Activated naive CD8-positive, alpha-beta T cell treated with anti-CD3 and anti-CD28 coated beads, Interleukin-2, amount 10 ng/mL, durations not matched to agents 7 days and 5 days (primary cell): ENCODE results near the gene PLCB3. TPM values are rescaled to one million over a fixed set of nuclear protein-coding genes. Genes with fewer than 3 reads are reported as not detected.
"Not testable (repeated sequence)": the region's sequence is repeated elsewhere in the genome, so short reads cannot be mapped to it uniquely, and the experiment has no call there.

Experiments
- ATAC-seq: fragments of 150-1000 bp; cut with Tn5 transposase; one replicate; pipeline ENCODE4 v1.10.0; 2021; ENCODE audit warnings: low read depth, moderate library complexity
- POLR2A ChIA-PET: fragments of 350-600 bp; sonication (Branson Sonifier 250); formaldehyde crosslinking; loops from one replicate; lab custom pipeline; 2021; ENCODE audit warnings: antibody characterized with exemption; lab: Charles Lee
- DNase-seq: peaks from one replicate; pipeline ENCODE4 v3.0.0; 2021
- H3K27ac Mint-ChIP-seq: one replicate; pipeline ENCODE4 v1.8.0; 2022; ENCODE audit warnings: mild to moderate bottlenecking, mixed read lengths
- H3K27me3 Mint-ChIP-seq: one replicate; pipeline ENCODE4 v1.8.0; 2022; ENCODE audit warnings: mild to moderate bottlenecking, moderate library complexity, mixed read lengths
- H3K36me3 Mint-ChIP-seq: one replicate; pipeline ENCODE4 v1.8.0; 2021; ENCODE audit warnings: mild to moderate bottlenecking, mixed read lengths
- H3K4me1 Mint-ChIP-seq: one replicate; pipeline ENCODE4 v1.8.0; 2021; ENCODE audit warnings: mixed read lengths
- H3K4me3 Mint-ChIP-seq: one replicate; pipeline ENCODE4 v1.8.0; 2022; ENCODE audit warnings: mild to moderate bottlenecking, moderate library complexity, mixed read lengths
- H3K9me3 Mint-ChIP-seq: one replicate; pipeline ENCODE4 v1.8.0; 2021; ENCODE audit warnings: mixed read lengths
- total RNA-seq, 2 experiments: library from RNA; stranded (reverse); gene quantifications; one replicate each; pipeline ENCODE4 v1.2.3, GENCODE V29; 2021

Gene PLCB3
- total RNA-seq, 2 experiments from 2014 or later = 18.6 to 18.9 TPM

- ATAC-seq (peak; percentile 66), DNase-seq (no peak)
- H3K4me1 Mint-ChIP-seq = peaks cover 24% of the 10 kb centered on the region
- peak overlapping the region; percentile 98 for H3K27ac Mint-ChIP-seq
- peaks cover 18% of the 10 kb centered on the region for H3K36me3 Mint-ChIP-seq
- POLR2A ChIA-PET = interaction anchor here (0.7 to 7.1 kb wide), 15 partner anchors 9 to 117 kb away, joined by 3 to 106 read pairs (median 5); partner anchors contain the start of genes BAD, DNAJC4, ESRRA and FERMT3
- H3K27me3 Mint-ChIP-seq = no peaks in the 10 kb centered on the region
- H3K4me3 Mint-ChIP-seq = peak overlapping the region; percentile 96
- no peaks in the 10 kb centered on the region for H3K9me3 Mint-ChIP-seq
Observed at GRCh38 chr11:64241491-64242374, 9.6 kb upstream of the PLCB3 start.

DNA sequence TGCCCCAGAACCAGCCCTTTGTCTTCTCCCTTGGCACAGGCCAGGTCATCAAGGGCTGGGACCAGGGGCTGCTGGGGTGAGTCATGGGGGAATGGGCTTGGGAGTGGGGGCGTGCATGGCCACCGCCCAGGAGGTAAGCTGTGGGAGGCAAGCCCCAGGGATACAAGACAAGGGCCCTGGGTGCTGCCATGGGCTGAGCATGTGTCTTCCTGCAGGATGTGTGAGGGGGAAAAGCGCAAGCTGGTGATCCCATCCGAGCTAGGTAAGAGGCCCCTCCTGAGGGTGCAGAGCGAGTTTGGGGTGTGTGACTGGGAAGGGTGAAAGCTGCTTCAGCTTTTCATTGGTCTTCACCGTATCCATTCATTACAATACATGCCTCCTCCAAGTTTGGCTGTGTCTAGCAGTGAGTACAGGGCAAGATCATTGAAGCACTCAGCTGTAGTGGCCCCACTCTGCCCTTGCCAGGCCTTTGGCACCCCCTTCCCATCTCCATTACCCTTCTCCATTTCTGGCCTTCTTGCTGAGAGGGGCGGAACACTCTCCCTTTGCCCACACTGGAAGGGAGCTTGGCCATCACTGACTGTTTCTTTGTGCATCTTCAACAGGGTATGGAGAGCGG lies 8.0 kb upstream of the PLCB3 start:
- DNase-seq = no peak
- peak overlapping the region; percentile 96 for H3K4me3 Mint-ChIP-seq
- peaks cover 27% of the 10 kb centered on the region for H3K4me1 Mint-ChIP-seq
- H3K27me3 Mint-ChIP-seq = no peaks in the 10 kb centered on the region
- peak overlapping the region; percentile 81 for H3K27ac Mint-ChIP-seq
- no peaks in the 10 kb centered on the region for H3K9me3 Mint-ChIP-seq
- no peak for ATAC-seq
- peaks cover 12% of the 10 kb centered on the region for H3K36me3 Mint-ChIP-seq
- POLR2A ChIA-PET = interaction anchor here (0.6 to 7.1 kb wide), 8 partner anchors 11 to 61 kb away, joined by 3 to 106 read pairs (median 11); partner anchors contain the start of genes ESRRA, FERMT3, NUDT22 and TRPT1

GRCh38 chr11:64244107-64244506 lies 7.2 kb upstream of the PLCB3 start:
- H3K36me3 Mint-ChIP-seq = peaks cover 8% of the 10 kb centered on the region
- H3K9me3 Mint-ChIP-seq = no peaks in the 10 kb centered on the region
- ATAC-seq (no peak), DNase-seq (no peak)
- peaks cover 27% of the 10 kb centered on the region for H3K4me1 Mint-ChIP-seq
- peak overlapping the region; percentile 34 for H3K27ac Mint-ChIP-seq
- POLR2A ChIA-PET = interaction anchor here (0.6 to 7.1 kb wide), 8 partner anchors 11 to 60 kb away, joined by 3 to 106 read pairs (median 14); partner anchors contain the start of genes BAD, ESRRA, FERMT3 and GPR137
- no peaks in the 10 kb centered on the region for H3K27me3 Mint-ChIP-seq
- H3K4me3 Mint-ChIP-seq = peak overlapping the region; percentile 5

DNA sequence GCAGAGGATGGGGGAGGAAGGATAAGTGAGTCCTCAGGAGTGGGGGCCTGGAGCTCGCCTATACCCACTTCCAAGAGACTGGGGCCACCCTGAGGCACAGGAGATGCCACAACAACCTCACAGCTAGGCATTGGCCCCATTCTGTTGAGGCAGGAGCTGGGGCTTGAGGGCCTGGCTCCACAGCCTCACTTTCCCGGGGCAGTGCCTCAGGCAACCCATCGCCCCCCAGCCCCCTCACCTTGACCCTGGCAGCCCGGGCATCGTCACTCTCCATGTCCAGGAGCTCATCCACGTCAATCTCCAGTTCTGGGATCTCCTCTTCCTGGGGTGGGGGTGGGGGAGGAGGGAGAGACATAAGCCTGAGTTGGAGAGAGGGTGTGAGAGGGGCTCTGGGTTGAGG lies 6.4 kb upstream of the PLCB3 start:
- Mint-ChIP-seq H3K36me3 (peaks cover 7% of the 10 kb centered on the region), H3K4me1 (peaks cover 22% of the 10 kb centered on the region), H3K27ac (peak overlapping the region; percentile 90), H3K4me3 (peak overlapping the region; percentile 93), H3K27me3 (peaks cover under 1% of the 10 kb centered on the region), H3K9me3 (no peaks in the 10 kb centered on the region)
- DNase-seq = no peak
- ATAC-seq = no peak
- POLR2A ChIA-PET = interaction anchor here (0.6 to 7.1 kb wide), 15 partner anchors 10 to 1404 kb away, joined by 3 to 106 read pairs (median 11); partner anchors contain the start of genes BAD, CCDC88B, DNAJC4 and ESRRA

GRCh38 chr11:64245401-64245796 lies 5.9 kb upstream of the PLCB3 start:
- Mint-ChIP-seq H3K27ac (peak overlapping the region; percentile 90), H3K4me3 (peak overlapping the region; percentile 93), H3K4me1 (peaks cover 18% of the 10 kb centered on the region), H3K9me3 (no peaks in the 10 kb centered on the region), H3K27me3 (peaks cover 2% of the 10 kb centered on the region), H3K36me3 (peaks cover 5% of the 10 kb centered on the region)
- POLR2A ChIA-PET = interaction anchor here (0.7 to 7.1 kb wide), 14 partner anchors 9 to 1404 kb away, joined by 3 to 106 read pairs (median 11); partner anchors contain the start of genes BAD, CCDC88B, DNAJC4 and ESRRA
- DNase-seq = no peak
- ATAC-seq = no peak

DNA sequence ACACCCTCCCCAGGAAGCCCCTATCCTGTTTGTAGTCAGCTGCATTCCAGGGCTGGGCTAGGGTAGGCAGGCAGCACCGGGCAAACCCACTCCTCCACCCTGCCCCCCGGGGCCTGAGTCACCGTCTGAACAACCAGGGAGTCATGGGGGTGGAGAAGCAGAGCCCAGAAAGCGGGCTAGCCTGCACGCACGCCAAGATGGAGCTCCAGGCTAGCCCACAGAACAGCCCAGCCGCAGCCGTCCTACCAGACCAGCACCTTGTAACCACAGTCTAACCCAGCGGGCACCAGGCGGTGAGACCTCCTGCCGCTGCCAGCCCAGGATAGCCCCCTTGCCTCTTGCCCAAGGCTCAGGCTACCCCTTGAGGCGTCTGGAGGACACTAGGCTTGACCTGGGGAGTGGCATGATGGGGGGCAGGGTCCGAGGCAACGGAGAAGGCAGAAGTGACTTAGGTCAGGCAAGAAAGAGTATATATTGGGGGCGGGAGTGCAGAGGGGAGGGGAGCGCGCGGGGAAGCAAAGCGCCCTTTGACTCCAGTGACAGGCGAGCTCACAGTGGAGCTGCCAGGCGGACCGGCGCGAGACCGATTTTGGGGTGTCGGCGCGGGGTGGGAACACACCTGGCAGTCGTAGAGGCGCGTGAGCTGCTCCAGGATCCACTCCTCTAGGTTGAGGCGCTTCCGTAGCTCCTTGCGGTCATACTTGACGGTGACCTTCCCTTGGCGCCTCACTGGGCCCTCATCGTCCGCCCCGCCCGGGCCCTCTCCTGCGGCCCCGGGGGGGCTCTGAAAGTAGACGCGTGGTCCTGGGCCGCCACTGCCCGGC lies 5.3 kb upstream of the PLCB3 start:
- H3K9me3 Mint-ChIP-seq = no peaks in the 10 kb centered on the region
- H3K36me3 Mint-ChIP-seq = peaks cover 5% of the 10 kb centered on the region
- H3K27ac Mint-ChIP-seq = peak overlapping the region; percentile 90
- POLR2A ChIA-PET = interaction anchor here (0.8 to 7.1 kb wide), 16 partner anchors 11 to 1405 kb away, joined by 3 to 106 read pairs (median 9); partner anchors contain the start of genes BAD, CCDC88B, DNAJC4 and ESRRA
- peak overlapping the region; percentile 93 for H3K4me3 Mint-ChIP-seq
- DNase-seq = peak; percentile 66
- ATAC-seq = no peak
- H3K27me3 Mint-ChIP-seq = peaks cover 2% of the 10 kb centered on the region
- H3K4me1 Mint-ChIP-seq = peaks cover 21% of the 10 kb centered on the region

GRCh38 chr11:64246621-64246870 lies 4.8 kb upstream of the PLCB3 start:
- POLR2A ChIA-PET = interaction anchor here (1.0 to 7.1 kb wide), 11 partner anchors 14 to 93 kb away, joined by 3 to 106 read pairs (median 14); partner anchors contain the start of genes BAD, CCDC88B, DNAJC4 and ESRRA

DNA sequence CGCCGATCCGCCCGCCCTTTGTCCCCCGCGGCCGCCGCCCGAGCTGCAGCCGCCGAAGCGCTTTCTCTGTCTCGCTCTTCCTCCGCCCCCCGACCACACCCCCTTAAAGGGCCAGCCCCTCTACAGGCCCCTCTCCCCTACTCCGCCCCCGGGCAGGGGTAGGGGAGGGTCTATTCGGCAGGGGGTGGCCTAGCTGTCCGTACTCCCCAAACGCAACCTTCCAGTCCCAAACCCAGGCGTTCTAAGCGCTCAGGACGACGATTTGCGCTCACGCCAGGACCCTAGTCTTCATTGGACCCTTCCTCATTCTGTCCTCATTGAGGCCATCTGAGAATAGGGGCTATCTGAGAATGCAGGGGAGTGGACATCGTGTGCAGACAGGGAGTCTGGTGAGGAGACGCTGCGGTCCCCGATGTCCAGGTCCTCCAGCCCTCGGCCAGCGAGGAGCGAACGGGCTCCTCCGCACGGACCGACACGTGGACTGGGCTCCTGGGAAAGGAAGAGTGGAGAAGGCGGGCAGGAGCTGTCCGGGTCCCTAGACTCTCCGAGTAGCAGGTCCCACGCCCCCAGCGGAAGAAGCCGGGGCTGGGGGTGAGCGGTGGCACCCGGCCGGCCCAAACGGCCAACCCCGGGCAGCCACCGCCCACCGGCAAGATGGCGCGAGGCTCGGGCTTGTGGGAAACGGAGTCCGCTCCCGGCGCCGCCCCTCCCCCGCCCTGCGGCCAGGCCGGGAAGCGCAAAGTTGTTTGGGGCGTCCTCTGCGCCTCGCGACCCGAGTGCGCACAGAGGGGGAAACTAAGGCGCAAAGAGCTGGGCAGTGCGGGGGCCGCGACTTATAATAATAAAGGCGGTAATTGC lies 4.2 kb upstream of the PLCB3 start, which contains the start of gene PPP1R14B:
PPP1R14B (minus strand) TSS at position 73 of the 858 bp plus-strand sequence. CDS start 270 bp downstream, outside the sequence.
- H3K4me3 Mint-ChIP-seq = peak within 1 kb of the TSS; percentile 93
- ATAC-seq = peak; percentile 51
- peak; percentile 88 for DNase-seq
- no peaks in the 10 kb centered on the region for H3K9me3 Mint-ChIP-seq
- peaks cover 2% of the 10 kb centered on the region for H3K27me3 Mint-ChIP-seq
- peaks cover 23% of the 10 kb centered on the region for H3K4me1 Mint-ChIP-seq
- peak within 1 kb of the TSS; percentile 90 for H3K27ac Mint-ChIP-seq
- H3K36me3 Mint-ChIP-seq = peaks cover 6% of the 10 kb centered on the region
- POLR2A ChIA-PET = interaction anchor here (1.0 to 7.1 kb wide), 11 partner anchors 13 to 74 kb away, joined by 3 to 106 read pairs (median 14); partner anchors contain the start of genes BAD, DNAJC4, ESRRA and FERMT3

More at GRCh38 chr11:64246621-64246870, 4.8 kb upstream of the PLCB3 start:
- H3K9me3 Mint-ChIP-seq, DNase-seq, H3K27me3 Mint-ChIP-seq, H3K36me3 Mint-ChIP-seq: not testable (repeated sequence)
- peak overlapping the region; percentile 84 for H3K4me3 Mint-ChIP-seq
- peaks cover 20% of the 10 kb centered on the region for H3K4me1 Mint-ChIP-seq
- H3K27ac Mint-ChIP-seq = peak overlapping the region; percentile 67
- ATAC-seq = peak; percentile 19

- H3K27me3 Mint-ChIP-seq = peaks cover 2% of the 10 kb centered on the region
- DNase-seq (no peak), ATAC-seq (no peak)
- H3K27ac Mint-ChIP-seq = peak overlapping the region; percentile 48
- peak overlapping the region; percentile 50 for H3K4me3 Mint-ChIP-seq
- POLR2A ChIA-PET = interaction anchor here (0.7 to 7.1 kb wide), 8 partner anchors 21 to 75 kb away, joined by 3 to 106 read pairs (median 9); partner anchors contain the start of genes ESRRA, FERMT3, STIP1 and TRMT112
- H3K9me3 Mint-ChIP-seq = no peaks in the 10 kb centered on the region
- H3K36me3 Mint-ChIP-seq = peaks cover 6% of the 10 kb centered on the region
- peaks cover 20% of the 10 kb centered on the region for H3K4me1 Mint-ChIP-seq
Observed at GRCh38 chr11:64247729-64248531, 3.4 kb upstream of the PLCB3 start.

DNA sequence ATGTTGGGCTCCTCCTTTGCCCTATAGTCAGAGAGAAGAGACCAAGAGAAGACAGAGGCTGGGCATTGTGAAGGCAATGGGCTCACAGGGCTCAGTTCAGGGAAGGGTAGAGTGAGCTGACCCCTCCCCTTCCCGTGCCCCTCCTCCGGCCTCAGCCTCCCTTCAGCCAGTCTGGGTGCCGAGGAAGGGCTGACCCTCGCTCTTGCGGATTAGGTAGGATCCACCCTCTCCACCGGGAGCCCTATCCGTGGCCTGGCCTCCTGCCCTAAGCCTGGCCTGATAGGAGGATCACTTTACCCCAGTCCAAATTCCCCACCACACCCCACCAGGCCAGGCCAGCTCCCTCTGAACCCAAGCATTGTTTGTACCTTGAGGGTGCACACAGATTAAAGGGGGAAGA lies 2.8 kb upstream of the PLCB3 start:
- Mint-ChIP-seq H3K4me3 (no peak overlapping the region), H3K4me1 (peaks cover 18% of the 10 kb centered on the region), H3K36me3 (peaks cover 2% of the 10 kb centered on the region), H3K9me3 (no peaks in the 10 kb centered on the region), H3K27me3 (peaks cover 2% of the 10 kb centered on the region), H3K27ac (no peak overlapping the region)
- DNase-seq (no peak), ATAC-seq (no peak)
- POLR2A ChIA-PET = interaction anchor here (0.7 to 1.2 kb wide), 3 partner anchors 22 to 69 kb away, joined by 3 to 4 read pairs (median 4); partner anchors contain the start of gene TRMT112

DNA sequence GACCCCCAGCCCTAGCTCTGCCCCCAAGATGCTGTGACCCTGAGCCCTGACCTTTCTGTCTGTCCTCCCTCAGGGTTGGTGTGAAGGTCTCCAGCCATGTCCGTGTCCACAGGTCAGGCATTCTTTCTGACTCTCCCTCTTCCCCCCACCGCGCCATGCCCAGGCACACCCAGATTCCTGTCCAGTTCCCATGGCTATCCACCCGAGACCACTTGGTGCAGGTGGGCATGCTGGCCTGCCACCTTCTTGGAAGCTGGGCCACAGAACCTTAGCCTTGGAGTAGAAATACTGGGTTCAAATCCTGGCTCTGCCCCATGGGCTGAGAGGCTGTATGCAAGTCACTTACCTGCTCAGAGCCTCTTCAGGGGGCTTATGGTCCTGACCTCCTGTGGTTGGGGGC lies 2.3 kb upstream of the PLCB3 start:
- ATAC-seq = no peak
- H3K4me3 Mint-ChIP-seq = no peak overlapping the region
- no peaks in the 10 kb centered on the region for H3K9me3 Mint-ChIP-seq

More for the DNA sequence above, 2.3 kb upstream of the PLCB3 start:
- peaks cover 2% of the 10 kb centered on the region for H3K27me3 Mint-ChIP-seq
- DNase-seq = no peak
- peaks cover 4% of the 10 kb centered on the region for H3K36me3 Mint-ChIP-seq
- peaks cover 23% of the 10 kb centered on the region for H3K4me1 Mint-ChIP-seq
- POLR2A ChIA-PET = interaction anchor here (0.7 to 1.2 kb wide), 3 partner anchors 22 to 68 kb away, joined by 3 to 4 read pairs (median 4); partner anchors contain the start of gene TRMT112
- H3K27ac Mint-ChIP-seq = no peak overlapping the region
